Measurements from ENCODE around the gene RING1. TPM values are rescaled to one million over a fixed set of nuclear protein-coding genes. Genes with fewer than 3 reads are reported as not detected.

The RING1 gene
- total and polyA plus RNA-seq, 2 experiments from 2014 or later: 12.7 to 35.8 TPM

DNA sequence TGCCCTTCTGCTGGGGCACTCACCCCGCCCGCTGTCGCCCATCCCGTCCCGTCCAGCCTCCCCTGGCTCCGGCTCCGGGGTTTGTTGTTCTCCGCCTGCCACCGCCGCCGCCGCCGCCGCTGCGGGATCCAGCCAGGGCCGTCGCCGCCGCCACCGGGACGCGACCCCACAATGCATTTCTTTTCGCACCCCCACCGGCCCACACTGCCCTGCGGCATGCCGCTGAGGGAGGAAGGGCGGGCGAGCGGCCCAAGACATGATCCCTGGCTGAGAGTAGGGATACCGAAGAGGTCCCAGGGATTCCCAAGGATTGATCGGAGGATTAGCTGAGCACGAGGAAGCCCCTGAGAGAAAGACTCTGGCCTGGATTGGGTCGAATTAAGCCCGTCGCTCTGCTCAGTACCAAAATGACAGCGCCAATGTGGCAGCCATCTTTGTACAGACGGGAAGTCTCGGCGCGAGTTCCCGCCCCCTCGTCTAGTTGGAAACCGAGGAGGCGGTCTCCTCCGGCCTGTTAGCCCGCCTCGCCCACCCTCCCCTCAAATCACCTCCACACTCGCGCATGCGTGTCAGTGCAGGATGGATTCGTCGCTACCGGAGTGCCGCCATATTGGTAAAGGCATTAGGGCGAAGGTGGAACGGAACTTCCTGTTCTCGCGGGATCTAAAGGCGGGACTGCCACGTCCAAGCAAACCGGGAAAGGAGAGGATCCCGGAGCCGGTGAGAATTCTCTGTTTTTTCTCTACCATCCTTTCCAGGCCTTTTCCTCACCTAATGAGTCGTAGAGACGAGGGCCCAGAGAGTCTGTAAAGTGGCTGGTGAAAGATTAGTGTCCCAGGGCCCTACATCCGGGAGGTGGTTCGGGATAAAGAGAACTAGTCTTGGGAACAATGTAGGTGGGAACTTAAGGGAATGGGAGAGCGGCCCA is 7.8 kb upstream of the RING1 start, which contains the start of the genes RXRB and SLC39A7:
Gene RXRB, minus strand, starts transcription at position 447 of the 928 bp plus-strand sequence. Its CDS starts 189 bp downstream, at position 258.
Gene SLC39A7, plus strand, starts transcription at position 649 of the 928 bp plus-strand sequence. CDS start 379 bp downstream, outside the sequence.
- Histone ChIP-seq H3F3A (ENCODE audit: insufficient read depth) (peaks cover 42% of the 10 kb centered on the region), H4K20me1 (ENCODE audit: insufficient read depth) (no peaks in the 10 kb centered on the region; the same call in 1 of the 2 replicates), H3K9me3 (ENCODE audit: low read depth) (no peaks in the 10 kb centered on the region), H3K4me3 (peak within 1 kb of the TSS; percentile 99), H3K79me2 (ENCODE audit: insufficient read depth) (peaks cover 74% of the 10 kb centered on the region), H3K4me2 (ENCODE audit: unreplicated experiment) (peak within 1 kb of the TSS; percentile 100), H3K27me3 (replicated peaks; ENCODE audit: insufficient read depth) (no peaks in the 10 kb centered on the region), H3K27ac (peak within 1 kb of the TSS; percentile 99), H3K9ac (peak within 1 kb of the TSS; percentile 100), H3K9me2 (ENCODE audit: insufficient read depth) (no peaks in the 10 kb centered on the region), H3K4me1 (ENCODE audit: insufficient read depth) (peaks cover 22% of the 10 kb centered on the region), H2AFZ (peak within 1 kb of the TSS; percentile 77), H3K36me3 (ENCODE audit: low read depth) (peaks cover 17% of the 10 kb centered on the region)
- WGBS, 2 experiments (ENCODE audit: low coverage in 1 of 2, low lambda C conversion rate in 2 of 2, missing lambda C conversion rate in 2 of 2): 1% methylated on average over 49 to 68 of the region's 68 CpGs
- peak; percentile 100 for DNase-seq
- in situ Hi-C loops (cut with MboI): no loop called here
- TF ChIP-seq EZH2 (IDR thresholded peaks at IDR 0.05; ENCODE audit: insufficient read depth, poor library complexity, severe bottlenecking) (no peak), EZH2phosphoT487 (IDR thresholded peaks at IDR 0.05; ENCODE audit: insufficient read depth, low read depth) (no peak)

DNA sequence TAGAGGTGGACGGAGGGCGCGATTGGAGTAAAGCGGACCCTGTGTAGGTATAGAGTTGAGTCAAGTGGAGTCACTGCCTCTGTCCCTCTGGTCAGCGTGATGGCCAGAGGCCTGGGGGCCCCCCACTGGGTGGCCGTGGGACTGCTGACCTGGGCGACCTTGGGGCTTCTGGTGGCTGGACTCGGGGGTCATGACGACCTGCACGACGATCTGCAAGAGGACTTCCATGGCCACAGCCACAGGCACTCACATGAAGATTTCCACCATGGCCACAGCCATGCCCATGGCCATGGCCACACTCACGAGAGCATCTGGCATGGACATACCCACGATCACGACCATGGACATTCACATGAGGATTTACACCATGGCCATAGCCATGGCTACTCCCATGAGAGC is 7.2 kb upstream of the RING1 start:
- Histone ChIP-seq H3K9me2 (ENCODE audit: insufficient read depth) (no peaks in the 10 kb centered on the region), H3K27me3 (replicated peaks; ENCODE audit: insufficient read depth) (no peaks in the 10 kb centered on the region), H2AFZ (peak overlapping the region; percentile 66), H4K20me1 (ENCODE audit: insufficient read depth) (no peaks in the 10 kb centered on the region; the same call in 1 of the 2 replicates), H3K9me3 (ENCODE audit: low read depth) (no peaks in the 10 kb centered on the region), H3K36me3 (ENCODE audit: low read depth) (peaks cover 13% of the 10 kb centered on the region), H3K4me2 (ENCODE audit: unreplicated experiment) (peak overlapping the region; percentile 100), H3K4me3 (peak overlapping the region; percentile 99), H3F3A (ENCODE audit: insufficient read depth) (peaks cover 49% of the 10 kb centered on the region), H3K27ac (peak overlapping the region; percentile 99), H3K4me1 (ENCODE audit: insufficient read depth) (peaks cover 29% of the 10 kb centered on the region), H3K79me2 (ENCODE audit: insufficient read depth) (peaks cover 74% of the 10 kb centered on the region), H3K9ac (peak overlapping the region; percentile 100)
- no peak for DNase-seq
- TF ChIP-seq EZH2 (IDR thresholded peaks at IDR 0.05; ENCODE audit: insufficient read depth, poor library complexity, severe bottlenecking) (no peak), EZH2phosphoT487 (IDR thresholded peaks at IDR 0.05; ENCODE audit: insufficient read depth, low read depth) (no peak)
- in situ Hi-C loops (cut with MboI): no loop called here
- WGBS, 2 experiments (ENCODE audit: low coverage in 1 of 2, low lambda C conversion rate in 2 of 2, missing lambda C conversion rate in 2 of 2): 1 to 4% methylated on average over 14 of the region's 14 CpGs

GRCh38 chr6:33201935-33202334 is 6.4 kb upstream of the RING1 start:
- Histone ChIP-seq H3K4me2 (ENCODE audit: unreplicated experiment) (peak overlapping the region; percentile 100), H3K4me3 (peak overlapping the region; percentile 99), H3K9ac (peak overlapping the region; percentile 100), H3K27ac (peak overlapping the region; percentile 99), H3K36me3 (ENCODE audit: low read depth) (peaks cover 11% of the 10 kb centered on the region), H3K9me2 (ENCODE audit: insufficient read depth) (no peaks in the 10 kb centered on the region), H3F3A (ENCODE audit: insufficient read depth) (peaks cover 49% of the 10 kb centered on the region), H4K20me1 (ENCODE audit: insufficient read depth) (no peaks in the 10 kb centered on the region; the same call in 1 of the 2 replicates), H3K27me3 (replicated peaks; ENCODE audit: insufficient read depth) (no peaks in the 10 kb centered on the region), H2AFZ (no peak overlapping the region), H3K9me3 (ENCODE audit: low read depth) (no peaks in the 10 kb centered on the region), H3K79me2 (ENCODE audit: insufficient read depth) (peaks cover 69% of the 10 kb centered on the region), H3K4me1 (ENCODE audit: insufficient read depth) (peaks cover 37% of the 10 kb centered on the region)
- in situ Hi-C loops (cut with MboI): no loop called here
- peak; percentile 34 for DNase-seq
- no peak for TF ChIP-seq EZH2 (IDR thresholded peaks at IDR 0.05; ENCODE audit: insufficient read depth, poor library complexity, severe bottlenecking)
- WGBS, 2 experiments (ENCODE audit: low coverage in 1 of 2, low lambda C conversion rate in 2 of 2, missing lambda C conversion rate in 2 of 2): 46 to 50% methylated on average over 6 of the region's 6 CpGs

DNA sequence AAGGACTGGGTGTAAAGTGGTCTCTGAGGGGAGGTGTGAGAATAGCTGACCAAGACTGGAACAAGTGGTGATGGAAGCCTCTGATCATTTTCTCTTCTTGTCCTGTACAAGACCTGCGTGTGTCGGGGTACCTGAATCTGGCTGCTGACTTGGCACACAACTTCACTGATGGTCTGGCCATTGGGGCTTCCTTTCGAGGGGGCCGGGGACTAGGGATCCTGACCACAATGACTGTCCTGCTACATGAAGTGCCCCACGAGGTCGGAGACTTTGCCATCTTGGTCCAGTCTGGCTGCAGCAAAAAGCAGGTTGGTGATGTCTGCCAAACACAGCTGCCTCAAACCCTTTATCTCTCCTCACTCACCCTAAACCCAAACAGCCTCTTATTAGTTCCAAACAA is 5.5 kb upstream of the RING1 start:
- peak overlapping the region; percentile 99; the same call in 1 of the 2 replicates for H3K4me3 ChIP-seq
- no peak for TF ChIP-seq EZH2 (IDR thresholded peaks at IDR 0.05; ENCODE audit: insufficient read depth, poor library complexity, severe bottlenecking)
- TF ChIP-seq EZH2phosphoT487 (IDR thresholded peaks at IDR 0.05; ENCODE audit: insufficient read depth, low read depth): no peak
- no peaks in the 10 kb centered on the region; the same call in 1 of the 2 replicates for H4K20me1 ChIP-seq (ENCODE audit: insufficient read depth)
- no peaks in the 10 kb centered on the region for H3K9me3 ChIP-seq (ENCODE audit: low read depth)
- in situ Hi-C loops (cut with MboI): no loop called here
- peaks cover 63% of the 10 kb centered on the region for H3K79me2 ChIP-seq (ENCODE audit: insufficient read depth)
- no peaks in the 10 kb centered on the region for H3K27me3 ChIP-seq (replicated peaks; ENCODE audit: insufficient read depth)
- H3K36me3 ChIP-seq (ENCODE audit: low read depth): peaks cover 7% of the 10 kb centered on the region
- H3K4me1 ChIP-seq (ENCODE audit: insufficient read depth): peaks cover 43% of the 10 kb centered on the region
- H3K27ac ChIP-seq: no peak overlapping the region
- DNase-seq: no peak
- no peak overlapping the region for H2AFZ ChIP-seq
- WGBS, 2 experiments (ENCODE audit: low coverage in 1 of 2, low lambda C conversion rate in 2 of 2, missing lambda C conversion rate in 2 of 2): 77 to 83% methylated on average over 6 of the region's 6 CpGs
- peaks cover 45% of the 10 kb centered on the region for H3F3A ChIP-seq (ENCODE audit: insufficient read depth)
- H3K4me2 ChIP-seq (ENCODE audit: unreplicated experiment): no peak overlapping the region
- H3K9me2 ChIP-seq (ENCODE audit: insufficient read depth): no peaks in the 10 kb centered on the region
- peak overlapping the region; percentile 100 for H3K9ac ChIP-seq
